OCI-LY7 (cell line): Measurements from ENCODE around the gene USP46. TPM values are rescaled to one million over a fixed set of nuclear protein-coding genes. Genes with fewer than 3 reads are reported as not detected.

Source experiments
- BruUV-seq: library from RNA; stranded (reverse); fragments of 400-500 nt; replicated peaks from 2 replicates; lab custom pipeline; 2021; lab: Mats Ljungman, UMichigan
- CTCF ChIA-PET: fragments of 300-600 bp; sonication (Branson Sonifier 250); formaldehyde crosslinking; loops from one replicate; lab custom pipeline; 2022; ENCODE audit warnings: antibody characterized with exemption; ENCODE audit not compliant: unreplicated experiment; lab: Charles Lee
- POLR2A ChIA-PET: fragments of 300-600 bp; sonication (Branson Sonifier 250); formaldehyde crosslinking; loops from one replicate; lab custom pipeline; 2022; ENCODE audit warnings: antibody characterized with exemption; lab: Charles Lee
- DNase-seq: peaks from one replicate; pipeline ENCODE4 v3.0.0-alpha.2; 2015; ENCODE audit warnings: low spot score
- H2AFZ ChIP-seq: fragments of 200-600 bp; sonication (generic), shearing (Covaris generic); 2 replicates; pipeline ENCODE4 v1.6.1; 2014; ENCODE audit warnings: mild to moderate bottlenecking, antibody characterized with exemption, low read length, moderate library complexity
- H3K27ac ChIP-seq: fragments of 200-600 bp; sonication (generic); 2 replicates; pipeline ENCODE4 v1.5.1; 2014; ENCODE audit warnings: mixed run types, low read depth, mild to moderate bottlenecking, moderate library complexity, low read length, inconsistent platforms; ENCODE audit not compliant: poor library complexity, severe bottlenecking
- H3K36me3 ChIP-seq: fragments of 200-600 bp; sonication (generic); 2 replicates; pipeline ENCODE4 v1.6.1; 2014; ENCODE audit warnings: mild to moderate bottlenecking, antibody characterized with exemption, low read length, moderate library complexity, mixed read lengths; ENCODE audit not compliant: insufficient read depth
- H3K4me1 ChIP-seq: fragments of 200-600 bp; sonication (generic); 2 replicates; pipeline ENCODE4 v1.5.1; 2014; ENCODE audit warnings: mild to moderate bottlenecking, low read length; ENCODE audit not compliant: insufficient read depth, poor library complexity, severe bottlenecking
- H3K4me2 ChIP-seq: fragments of 200-600 bp; sonication (generic); 2 replicates; pipeline ENCODE4 v1.6.1; 2014; ENCODE audit warnings: mild to moderate bottlenecking, low read length
- H3K4me3 ChIP-seq: fragments of 200-600 bp; sonication (generic); 2 replicates; pipeline ENCODE4 v1.5.1; 2014; ENCODE audit warnings: mild to moderate bottlenecking, low read depth, low read length; ENCODE audit not compliant: poor library complexity, severe bottlenecking
- H3K79me2 ChIP-seq: fragments of 200-600 bp; sonication (generic); 2 replicates; pipeline ENCODE4 v1.6.1; 2016; ENCODE audit warnings: low read depth, mild to moderate bottlenecking, low read length, moderate library complexity, mixed read lengths; ENCODE audit not compliant: insufficient read depth
- H3K9me2 ChIP-seq: fragments of 200-600 bp; sonication (generic); 2 replicates; pipeline ENCODE4 v1.6.1; 2016; ENCODE audit warnings: mild to moderate bottlenecking, low read length, mixed read lengths; ENCODE audit not compliant: insufficient read depth
- H3K9me3 ChIP-seq: fragments of 200-600 bp; sonication (generic); 2 replicates; pipeline ENCODE4 v1.6.1; 2014; ENCODE audit warnings: mild to moderate bottlenecking, mixed run types, low read length, mixed read lengths
- H4K20me1 ChIP-seq: fragments of 200-600 bp; sonication (generic); 2 replicates; pipeline ENCODE4 v1.6.1; 2014; ENCODE audit warnings: mild to moderate bottlenecking, antibody characterized with exemption, low read length, moderate library complexity, mixed read lengths; ENCODE audit not compliant: insufficient read depth
- EZH2phosphoT487 ChIP-seq: fragments of 200-600 bp; sonication (generic); IDR thresholded peaks from 2 replicates; pipeline ENCODE4 v1.6.1; 2018; ENCODE audit warnings: low read depth, borderline replicate concordance, mild to moderate bottlenecking, mixed run types, antibody characterized with exemption, low read length, moderate library complexity, mixed read lengths
- intact Hi-C: fragments of 100-400 bp; cut with micrococcal nuclease; formaldehyde crosslinking; loops from one replicate; pipeline ENCODE4 v1.10.0; 2022; ENCODE audit not compliant: unreplicated experiment
- total RNA-seq, 2 experiments: library from RNA; depleted of rRNA in 1 of 2; stranded (reverse); fragments of >200 nt in 1 of 2; shearing (Covaris generic) in 1 of 2; gene quantifications; 2 replicates each; pipeline ENCODE4 v1.2.3, GENCODE V29; 2014 to 2022
- TF ChIP-seq, protein P1 (sequence below): fragments of 200-600 bp; sonication (generic); conservative IDR thresholded peaks from 2 replicates; pipeline ENCODE4 v1.5.1; 2014; ENCODE audit warnings: mild to moderate bottlenecking, antibody characterized with exemption, low read length, moderate library complexity, mixed read lengths

USP46 gene
- total RNA-seq, 2 experiments from 2014 or later = 5.4 to 15.8 TPM

DNA sequence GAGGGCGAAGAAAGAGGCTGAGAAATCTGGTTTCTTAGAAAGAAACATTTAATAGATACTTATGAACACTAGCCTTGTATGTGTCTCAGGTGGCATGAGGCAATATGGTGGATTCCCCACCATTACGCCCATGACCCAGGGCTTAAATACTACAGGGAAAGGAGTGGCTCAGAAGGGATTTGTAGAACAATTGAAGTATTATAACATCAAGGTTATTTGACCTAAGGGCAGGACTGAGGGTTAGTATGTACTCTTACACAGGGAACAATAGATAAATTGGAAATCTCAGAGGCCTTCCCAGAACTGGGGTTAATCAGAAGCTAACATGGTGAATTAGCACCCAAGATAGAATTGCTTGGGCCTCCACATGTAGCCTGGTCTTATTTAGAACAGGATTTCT lies 11.0 kb upstream of the USP46 start:
- BruUV-seq = no TSS peak
- H3K4me2 ChIP-seq = no peak overlapping the region
- no peak for DNase-seq
- H3K9me3 ChIP-seq = no peaks in the 10 kb centered on the region
- no peaks in the 10 kb centered on the region for H4K20me1 ChIP-seq
- H3K4me3 ChIP-seq = no peak overlapping the region
- H3K79me2 ChIP-seq = no peaks in the 10 kb centered on the region
- H3K27ac ChIP-seq = no peak overlapping the region
- CTCF ChIA-PET = no interaction called here
- H3K4me1 ChIP-seq = no peaks in the 10 kb centered on the region
- POLR2A ChIA-PET = interaction anchor here (1.3 kb wide), 1 partner anchor 52 kb away, joined by 4 read pairs; no protein-coding TSS in a partner anchor
- no peak overlapping the region for H2AFZ ChIP-seq
- no peak for TF ChIP-seq EZH2phosphoT487
- TF ChIP-seq, protein P1, sequence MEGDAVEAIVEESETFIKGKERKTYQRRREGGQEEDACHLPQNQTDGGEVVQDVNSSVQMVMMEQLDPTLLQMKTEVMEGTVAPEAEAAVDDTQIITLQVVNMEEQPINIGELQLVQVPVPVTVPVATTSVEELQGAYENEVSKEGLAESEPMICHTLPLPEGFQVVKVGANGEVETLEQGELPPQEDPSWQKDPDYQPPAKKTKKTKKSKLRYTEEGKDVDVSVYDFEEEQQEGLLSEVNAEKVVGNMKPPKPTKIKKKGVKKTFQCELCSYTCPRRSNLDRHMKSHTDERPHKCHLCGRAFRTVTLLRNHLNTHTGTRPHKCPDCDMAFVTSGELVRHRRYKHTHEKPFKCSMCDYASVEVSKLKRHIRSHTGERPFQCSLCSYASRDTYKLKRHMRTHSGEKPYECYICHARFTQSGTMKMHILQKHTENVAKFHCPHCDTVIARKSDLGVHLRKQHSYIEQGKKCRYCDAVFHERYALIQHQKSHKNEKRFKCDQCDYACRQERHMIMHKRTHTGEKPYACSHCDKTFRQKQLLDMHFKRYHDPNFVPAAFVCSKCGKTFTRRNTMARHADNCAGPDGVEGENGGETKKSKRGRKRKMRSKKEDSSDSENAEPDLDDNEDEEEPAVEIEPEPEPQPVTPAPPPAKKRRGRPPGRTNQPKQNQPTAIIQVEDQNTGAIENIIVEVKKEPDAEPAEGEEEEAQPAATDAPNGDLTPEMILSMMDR = no peak
- intact Hi-C loops = no loop called here
- no peaks in the 10 kb centered on the region for H3K36me3 ChIP-seq
- H3K9me2 ChIP-seq = no peaks in the 10 kb centered on the region

DNA sequence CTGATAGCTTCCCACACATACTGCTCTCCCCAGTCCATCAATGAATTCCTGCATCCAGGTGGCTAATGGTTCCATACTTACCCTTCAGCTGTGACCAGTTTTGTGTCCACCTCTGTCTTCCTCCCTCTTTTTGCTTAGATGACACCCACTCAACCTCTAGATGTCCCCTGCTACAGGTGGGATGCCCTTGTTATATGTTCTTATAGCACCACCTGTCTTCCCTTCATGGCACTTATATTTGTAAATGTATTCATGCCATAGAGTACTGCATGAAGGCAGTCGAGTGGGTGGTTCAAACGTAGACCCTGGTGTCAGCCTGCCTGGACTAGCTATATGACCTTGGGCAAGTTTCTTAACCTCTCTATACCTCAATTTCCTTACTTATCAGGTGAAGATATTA lies 6.5 kb upstream of the USP46 start:
- H3K9me3 ChIP-seq = peaks cover 13% of the 10 kb centered on the region; the same call in 1 of the 2 replicates
- no peak overlapping the region for H2AFZ ChIP-seq
- no peak overlapping the region for H3K4me2 ChIP-seq
- no peak overlapping the region for H3K4me3 ChIP-seq
- TF ChIP-seq, protein P1 = peak; percentile 76
- TF ChIP-seq EZH2phosphoT487 = no peak
- H3K27ac ChIP-seq = no peak overlapping the region
- BruUV-seq = no TSS peak
- no peaks in the 10 kb centered on the region for H3K79me2 ChIP-seq
- peak; percentile 62 for DNase-seq
- intact Hi-C loops = loop anchor here (2.0 to 5.0 kb wide), 2 partner anchors 121 to 288 kb away; no protein-coding TSS in a partner anchor
- peaks cover 22% of the 10 kb centered on the region for H3K36me3 ChIP-seq
- no peaks in the 10 kb centered on the region for H4K20me1 ChIP-seq
- ChIA-PET POLR2A (interaction anchor here (1.4 kb wide), 1 partner anchor 18 kb away, joined by 3 read pairs; no protein-coding TSS in a partner anchor), CTCF (no interaction called here)
- H3K9me2 ChIP-seq = no peaks in the 10 kb centered on the region
- no peaks in the 10 kb centered on the region for H3K4me1 ChIP-seq

DNA sequence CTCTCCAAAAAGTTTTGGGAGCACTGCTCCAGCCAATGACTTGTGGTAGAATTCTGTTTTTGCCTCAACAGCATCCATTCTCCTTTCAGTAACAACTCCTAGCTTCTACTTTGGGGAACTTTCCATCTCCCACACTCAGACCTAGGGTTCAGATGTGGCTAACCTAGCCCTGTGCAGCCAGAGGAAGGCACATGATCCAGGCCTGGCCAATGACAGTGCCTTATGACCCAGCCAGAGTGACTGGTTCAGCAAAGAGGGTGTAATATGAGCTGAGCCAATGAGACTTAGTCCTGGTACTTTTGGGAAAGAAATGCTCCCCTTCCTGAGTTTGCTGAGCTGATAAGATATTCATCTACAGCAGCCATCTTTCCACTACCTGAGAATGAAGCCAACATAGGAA lies 5.4 kb upstream of the USP46 start:
- TF ChIP-seq, protein P1 = no peak
- Histone ChIP-seq H3K79me2 (no peaks in the 10 kb centered on the region), H3K4me2 (no peak overlapping the region), H2AFZ (no peak overlapping the region), H3K4me3 (no peak overlapping the region), H3K9me3 (peaks cover 13% of the 10 kb centered on the region; the same call in 1 of the 2 replicates), H3K9me2 (no peaks in the 10 kb centered on the region), H3K27ac (no peak overlapping the region), H3K4me1 (peaks cover 8% of the 10 kb centered on the region), H3K36me3 (peaks cover 22% of the 10 kb centered on the region), H4K20me1 (no peaks in the 10 kb centered on the region)
- ChIA-PET POLR2A (interaction anchor here (0.5 to 1.4 kb wide), 2 partner anchors 17 to 26 kb away, joined by 3 to 5 read pairs; no protein-coding TSS in a partner anchor), CTCF (interaction anchor here (1.1 kb wide), 1 partner anchor 9 kb away, joined by 4 read pairs; no protein-coding TSS in a partner anchor)
- no TSS peak for BruUV-seq
- no peak for DNase-seq
- intact Hi-C loops = loop anchor here (2.0 kb wide), 1 partner anchor 120 kb away; no protein-coding TSS in a partner anchor
